Peyer's patch (tissue), 4 donors: ENCODE data around the gene KLF11. TPM values are rescaled to one million over a fixed set of nuclear protein-coding genes. Genes with fewer than 3 reads are reported as not detected.

ENCODE experiments used
- DNase-seq, 3 donors: peaks; one replicate each; pipeline ENCODE4 v3.0.0-alpha.2; 2017 to 2019
- H3K27ac ChIP-seq, 4 donors: fragments of 200-600 bp; sonication (generic); one replicate each; pipeline ENCODE4 v1.5.1; 2016 to 2019
- H3K27me3 ChIP-seq, 2 donors: fragments of 200-600 bp; sonication (generic); one replicate each; pipeline ENCODE4 v1.5.1; 2019
- H3K36me3 ChIP-seq, 3 donors: fragments of 200-600 bp; sonication (generic); one replicate each; pipeline ENCODE4 v1.5.1; 2016 to 2019
- H3K4me1 ChIP-seq, 4 donors: fragments of 200-600 bp; sonication (generic); one replicate each; pipeline ENCODE4 v1.5.1; 2016 to 2019
- H3K4me3 ChIP-seq, 4 donors: fragments of 200-600 bp; sonication (generic); 1 replicate in 3 of 4; 2 replicates in 1 of 4; pipeline ENCODE4 v1.5.1; 2016 to 2019; ENCODE audit warnings: mild to moderate bottlenecking in 1 of 4
- H3K9me3 ChIP-seq, 4 donors: fragments of 200-600 bp; sonication (generic); one replicate each; pipeline ENCODE4 v1.5.1; 2016 to 2019; ENCODE audit warnings: mild to moderate bottlenecking in 1 of 4
- POLR2A ChIP-seq, 2 donors: fragments of 450-650 bp; IDR thresholded peaks; one replicate each; pipeline ENCODE4 v1.5.1; 2017; ENCODE audit warnings: antibody characterized with exemption in 2 of 2, mild to moderate bottlenecking in 2 of 2, moderate library complexity in 2 of 2
- total RNA-seq, 4 donors: library from RNA; depleted of rRNA; stranded (reverse); fragments of >200 nt; gene quantifications; one replicate each; pipeline ENCODE4 v1.1.0, GENCODE V29; 2016
- TF ChIP-seq, protein P1 (sequence below), 6 experiments: fragments of 450-650 bp in 4 of 6; fragments of 200-600 bp in 2 of 6; sonication (generic) in 1 of 6; IDR thresholded peaks; one replicate each; pipeline ENCODE4 v1.5.1; 2017 to 2019; ENCODE audit warnings: antibody characterized with exemption in 6 of 6, mild to moderate bottlenecking in 3 of 6, moderate library complexity in 1 of 6

Gene KLF11
- 10 to 100 TPM in 2 of 4 donors, 1 to 10 TPM in 2; 4.0 to 17.3 (median 11.5) TPM for total RNA-seq

GRCh38 chr2:10043256-10043905, at the start of gene KLF11:
Gene KLF11 (plus strand): TSS chr2:10043550. CDS start chr2:10043717, 167 bp downstream.
- DNase-seq, result peak; percentile 88 to 96 (median 95)
- Histone ChIP-seq H3K36me3 (peaks cover 0 to 9% (median 0%) of the 10 kb centered on the region in 3 donors), H3K4me1 (peaks cover 0 to 20% (median 2%) of the 10 kb centered on the region in 4 donors), H3K27ac (peak within 1 kb of the TSS; percentile 92 to 100 (median 95)), H3K9me3 (no peaks in the 10 kb centered on the region), H3K4me3 (peak within 1 kb of the TSS; percentile 51 to 90 (median 70)), H3K27me3 (no peaks in the 10 kb centered on the region)
- TF ChIP-seq, protein P1, sequence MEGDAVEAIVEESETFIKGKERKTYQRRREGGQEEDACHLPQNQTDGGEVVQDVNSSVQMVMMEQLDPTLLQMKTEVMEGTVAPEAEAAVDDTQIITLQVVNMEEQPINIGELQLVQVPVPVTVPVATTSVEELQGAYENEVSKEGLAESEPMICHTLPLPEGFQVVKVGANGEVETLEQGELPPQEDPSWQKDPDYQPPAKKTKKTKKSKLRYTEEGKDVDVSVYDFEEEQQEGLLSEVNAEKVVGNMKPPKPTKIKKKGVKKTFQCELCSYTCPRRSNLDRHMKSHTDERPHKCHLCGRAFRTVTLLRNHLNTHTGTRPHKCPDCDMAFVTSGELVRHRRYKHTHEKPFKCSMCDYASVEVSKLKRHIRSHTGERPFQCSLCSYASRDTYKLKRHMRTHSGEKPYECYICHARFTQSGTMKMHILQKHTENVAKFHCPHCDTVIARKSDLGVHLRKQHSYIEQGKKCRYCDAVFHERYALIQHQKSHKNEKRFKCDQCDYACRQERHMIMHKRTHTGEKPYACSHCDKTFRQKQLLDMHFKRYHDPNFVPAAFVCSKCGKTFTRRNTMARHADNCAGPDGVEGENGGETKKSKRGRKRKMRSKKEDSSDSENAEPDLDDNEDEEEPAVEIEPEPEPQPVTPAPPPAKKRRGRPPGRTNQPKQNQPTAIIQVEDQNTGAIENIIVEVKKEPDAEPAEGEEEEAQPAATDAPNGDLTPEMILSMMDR (IDR thresholded peaks at IDR 0.05), result no peak
- peak in 1 of 2 donors; percentile 50 for TF ChIP-seq POLR2A (IDR thresholded peaks at IDR 0.05)

DNA sequence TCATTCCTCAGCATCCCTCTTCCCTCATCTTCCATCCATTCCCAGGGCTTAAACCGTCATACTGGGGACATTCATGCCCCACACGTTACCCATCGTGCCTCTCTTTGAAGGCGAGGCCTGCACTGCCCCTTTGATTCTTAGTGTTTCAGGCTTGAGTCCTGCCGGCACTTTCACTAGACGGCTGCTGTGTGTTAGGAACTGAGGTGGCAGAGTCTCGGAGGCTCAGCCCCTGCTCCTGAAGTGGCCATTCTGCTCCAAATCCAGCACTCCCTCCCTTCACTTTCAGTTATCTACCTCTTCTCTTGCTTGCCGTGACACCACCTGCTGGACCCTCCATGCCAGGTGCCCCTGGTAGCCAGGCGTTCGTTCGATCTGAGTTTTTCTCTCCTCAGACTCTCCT, 48.9 kb upstream of the KLF11 start:
- Histone ChIP-seq H3K27ac (no peak overlapping the region), H3K27me3 (no peaks in the 10 kb centered on the region), H3K9me3 (no peaks in the 10 kb centered on the region), H3K36me3 (no peaks in the 10 kb centered on the region), H3K4me1 (no peaks in the 10 kb centered on the region), H3K4me3 (no peak overlapping the region)
- peak in 1 of 3 donors; percentile 7 for DNase-seq
- no peak for TF ChIP-seq POLR2A (IDR thresholded peaks at IDR 0.05)
- TF ChIP-seq, protein P1 (IDR thresholded peaks at IDR 0.05), result no peak

GRCh38 chr2:9995059-9995458, 48.3 kb upstream of the KLF11 start:
- no peak overlapping the region for H3K27ac ChIP-seq
- H3K4me1 ChIP-seq, result no peaks in the 10 kb centered on the region
- no peaks in the 10 kb centered on the region for H3K36me3 ChIP-seq
- H3K4me3 ChIP-seq, result no peak overlapping the region
- no peaks in the 10 kb centered on the region for H3K27me3 ChIP-seq
- DNase-seq, result no peak
- TF ChIP-seq, protein P1 (IDR thresholded peaks at IDR 0.05), result no peak
- no peak for TF ChIP-seq POLR2A (IDR thresholded peaks at IDR 0.05)
- no peaks in the 10 kb centered on the region for H3K9me3 ChIP-seq

DNA sequence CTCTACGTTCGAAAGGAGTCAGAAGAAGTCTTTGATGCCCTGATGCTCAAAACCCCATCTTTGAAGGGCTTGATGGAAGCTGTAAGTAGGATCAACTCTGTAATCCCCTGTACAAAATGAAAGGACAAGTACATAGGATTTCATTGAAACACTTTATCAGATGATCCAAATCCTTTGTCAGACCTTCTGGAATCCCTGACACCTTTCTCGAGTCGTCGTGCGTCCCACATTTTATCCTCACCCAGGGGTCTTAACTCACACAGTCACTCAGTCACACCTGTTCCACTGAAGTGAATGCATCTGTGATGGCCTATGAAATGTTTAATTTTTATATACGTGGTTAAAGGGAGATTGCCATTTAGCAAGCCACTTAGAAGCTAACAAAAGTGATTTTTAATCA, 47.0 kb upstream of the KLF11 start:
- TF ChIP-seq POLR2A (IDR thresholded peaks at IDR 0.05), result no peak
- TF ChIP-seq, protein P1 (IDR thresholded peaks at IDR 0.05), result no peak

DNA sequence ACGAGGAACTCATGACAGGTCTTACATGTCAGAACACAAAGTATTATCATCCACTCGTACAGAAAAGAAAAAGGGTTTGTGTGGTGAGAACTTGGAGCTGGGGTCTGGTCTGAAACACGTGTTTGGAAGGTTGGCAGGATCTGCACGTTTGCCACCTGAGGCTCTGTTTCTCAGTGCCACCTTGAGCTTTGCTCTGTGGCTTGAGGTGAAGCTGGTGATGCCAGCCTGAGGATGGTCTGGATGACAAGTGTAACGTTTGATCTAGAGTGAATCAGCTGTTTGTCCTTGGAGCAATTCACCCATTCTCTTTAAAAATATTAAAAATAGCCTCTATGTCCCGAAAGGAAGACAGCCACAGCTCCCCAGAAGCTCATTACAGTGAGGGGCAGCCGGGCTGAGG, 45.4 kb upstream of the KLF11 start:
- no peaks in the 10 kb centered on the region for H3K36me3 ChIP-seq
- H3K27me3 ChIP-seq, result no peaks in the 10 kb centered on the region
- H3K4me1 ChIP-seq, result no peaks in the 10 kb centered on the region
- TF ChIP-seq, protein P1 (IDR thresholded peaks at IDR 0.05), result no peak
- no peak for TF ChIP-seq POLR2A (IDR thresholded peaks at IDR 0.05)
- no peak overlapping the region for H3K4me3 ChIP-seq
- H3K27ac ChIP-seq, result no peak overlapping the region
- peak in 1 of 3 donors; percentile 8 for DNase-seq
- no peaks in the 10 kb centered on the region for H3K9me3 ChIP-seq

More for the DNA sequence above, 47.0 kb upstream of the KLF11 start:
- no peaks in the 10 kb centered on the region for H3K4me1 ChIP-seq
- H3K27me3 ChIP-seq, result no peaks in the 10 kb centered on the region
- H3K36me3 ChIP-seq, result no peaks in the 10 kb centered on the region
- H3K4me3 ChIP-seq, result no peak overlapping the region
- no peak for DNase-seq
- no peak overlapping the region for H3K27ac ChIP-seq
- H3K9me3 ChIP-seq, result no peaks in the 10 kb centered on the region
